NT2/D1 (cell line): ENCODE results near the gene CEP97.

Source experiments
- SUZ12 ChIP-seq: IDR thresholded peaks from 2 replicates; pipeline ENCODE4 v1.6.1; 2011; ENCODE audit not compliant: insufficient read length, insufficient read depth; ENCODE audit errors: extremely low read depth
- YY1 ChIP-seq: IDR thresholded peaks from 2 replicates; pipeline ENCODE4 v1.6.1; 2011; ENCODE audit not compliant: insufficient read length, insufficient read depth
- ZNF274 ChIP-seq: IDR thresholded peaks from 2 replicates; pipeline ENCODE4 v1.6.1; 2011; ENCODE audit warnings: mild to moderate bottlenecking, low read depth, low read length

GRCh38 chr3:101676216-101676764, 48.1 kb upstream of the CEP97 start:
- TF ChIP-seq YY1 (no peak), ZNF274 (no peak), SUZ12 (no peak)
